Common myeloid progenitor, CD34-positive (primary cell): ENCODE results near the gene EPB41L5.
"Not testable (repeated sequence)": the region's sequence is repeated elsewhere in the genome, so short reads cannot be mapped to it uniquely, and the experiment has no call there.

Experiments
- CTCF ChIA-PET: fragments of 350-600 bp; sonication (Branson Sonifier 250); formaldehyde crosslinking; loops from one replicate; lab custom pipeline; 2021; ENCODE audit warnings: antibody characterized with exemption; lab: Charles Lee
- POLR2A ChIA-PET: fragments of 350-600 bp; sonication (Branson Sonifier 250); formaldehyde crosslinking; loops from one replicate; lab custom pipeline; 2021; ENCODE audit warnings: antibody characterized with exemption; lab: Charles Lee
- DNase-seq, 3 donors: peaks; one replicate each; pipeline versions ENCODE4 v3.0.0 to v3.0.0-alpha.2; 2013
- H3K27ac ChIP-seq, 2 experiments: 1 replicate in 1 of 2; 2 replicates in 1 of 2; pipeline ENCODE4 v1.7.0; 2013; ENCODE audit warnings: inconsistent platforms in 2 of 2, low read length in 2 of 2, mild to moderate bottlenecking in 2 of 2, low read depth in 1 of 2, moderate library complexity in 1 of 2; ENCODE audit not compliant: severe bottlenecking in 2 of 2, insufficient read depth in 1 of 2, poor library complexity in 1 of 2
- H3K27me3 ChIP-seq, 5 experiments: replicated peaks in 2 of 5; 1 replicate in 3 of 5; 2 replicates in 2 of 5; pipeline versions ENCODE4 v1.6.1 to v1.7.0; 2013; ENCODE audit warnings: low read length in 4 of 5, mild to moderate bottlenecking in 2 of 5, moderate library complexity in 2 of 5, inconsistent platforms in 1 of 5; ENCODE audit not compliant: insufficient read depth in 5 of 5, control insufficient read depth in 4 of 5
- H3K36me3 ChIP-seq, 4 experiments: 1 replicate in 2 of 4; 2 replicates in 2 of 4; pipeline versions ENCODE4 v1.6.1 to v1.7.0; 2013; ENCODE audit warnings: low read length in 3 of 4, control low read depth in 1 of 4, mild to moderate bottlenecking in 1 of 4; ENCODE audit not compliant: control insufficient read depth in 4 of 4, insufficient read depth in 4 of 4
- H3K4me1 ChIP-seq, 4 experiments: 1 replicate in 3 of 4; 2 replicates in 1 of 4; pipeline versions ENCODE4 v1.6.1 to v1.7.1; 2013; ENCODE audit warnings: low read length in 3 of 4, mild to moderate bottlenecking in 3 of 4, control low read depth in 1 of 4, inconsistent platforms in 1 of 4, moderate library complexity in 1 of 4; ENCODE audit not compliant: control insufficient read depth in 4 of 4, insufficient read depth in 4 of 4; ENCODE audit errors: control extremely low read depth in 1 of 4
- H3K4me3 ChIP-seq, 7 experiments: 1 replicate in 4 of 7; 2 replicates in 3 of 7; pipeline versions ENCODE4 v1.5.1 to v1.7.0; 2013; ENCODE audit warnings: mild to moderate bottlenecking in 7 of 7, low read length in 6 of 7, moderate library complexity in 6 of 7, inconsistent platforms in 2 of 7, low read depth in 2 of 7, control low read depth in 1 of 7; ENCODE audit not compliant: insufficient read depth in 4 of 7, control insufficient read depth in 1 of 7; ENCODE audit errors: extremely low read depth in 1 of 7
- H3K9me3 ChIP-seq, 5 experiments: 1 replicate in 4 of 5; 2 replicates in 1 of 5; pipeline versions ENCODE4 v1.6.1 to v1.7.1; 2013; ENCODE audit warnings: low read length in 4 of 5, mild to moderate bottlenecking in 2 of 5, inconsistent platforms in 1 of 5, low read depth in 1 of 5, moderate library complexity in 1 of 5; ENCODE audit not compliant: control insufficient read depth in 4 of 5, insufficient read depth in 2 of 5; ENCODE audit errors: control extremely low read depth in 1 of 5
- WGBS: methylation state at CpG from one replicate; pipeline ENCODE4 v1.1.5; 2013; ENCODE audit not compliant: insufficient coverage; 5-methylcytosine and 5-hydroxymethylcytosine counted together

EPB41L5 gene

GRCh38 chr2:120044336-120044735 is 31.5 kb downstream of the EPB41L5 start:
- Histone ChIP-seq H3K27me3 (no peaks in the 10 kb centered on the region), H3K27ac (no peak overlapping the region), H3K4me3 (no peak overlapping the region), H3K4me1 (no peaks in the 10 kb centered on the region), H3K9me3 (peaks cover 0 to 4% (median 0%) of the 10 kb centered on the region in 5 experiments), H3K36me3 (no peaks in the 10 kb centered on the region)
- DNase-seq: peak in 2 of 3 donors; percentile 51 to 58
- ChIA-PET CTCF (interaction anchor here (0.5 kb wide), 1 partner anchor 366 kb away, joined by 3 read pairs; the partner anchor contains the start of gene TMEM177), POLR2A (no interaction called here)

GRCh38 chr2:120045775-120046174 is 32.9 kb downstream of the EPB41L5 start:
- H3K27me3 ChIP-seq, H3K27ac ChIP-seq, CTCF ChIA-PET, POLR2A ChIA-PET, DNase-seq, H3K4me1 ChIP-seq, H3K36me3 ChIP-seq, H3K9me3 ChIP-seq, H3K4me3 ChIP-seq: not testable (repeated sequence)
- no CpG with 5 or more reads among the region's 4 CpGs for WGBS

DNA sequence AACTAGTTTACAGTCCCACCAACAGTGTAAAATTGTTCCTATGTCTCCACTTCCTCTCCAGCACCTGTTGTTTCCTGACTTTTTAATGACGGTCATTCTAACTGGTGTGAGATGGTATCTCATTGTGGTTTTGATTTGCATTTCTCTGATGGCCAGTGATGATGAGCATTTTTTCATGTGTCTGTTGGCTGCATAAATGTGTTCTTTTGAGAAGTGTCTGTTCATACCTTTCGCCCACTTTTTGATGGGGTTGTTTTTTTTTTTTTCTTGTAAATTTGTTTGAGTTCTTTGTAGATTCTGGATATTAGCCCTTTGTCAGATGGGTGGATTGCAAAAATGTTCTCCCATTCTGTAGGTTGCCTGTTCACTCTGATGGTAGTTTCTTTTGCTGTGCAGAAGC is 33.4 kb downstream of the EPB41L5 start:
- H3K27me3 ChIP-seq, H3K36me3 ChIP-seq, POLR2A ChIA-PET, H3K4me1 ChIP-seq, H3K9me3 ChIP-seq, H3K4me3 ChIP-seq, CTCF ChIA-PET, H3K27ac ChIP-seq: not testable (repeated sequence)
- peak in 1 of 3 donors; percentile 10 for DNase-seq
- WGBS: no CpG with 5 or more reads among the region's 2 CpGs

DNA sequence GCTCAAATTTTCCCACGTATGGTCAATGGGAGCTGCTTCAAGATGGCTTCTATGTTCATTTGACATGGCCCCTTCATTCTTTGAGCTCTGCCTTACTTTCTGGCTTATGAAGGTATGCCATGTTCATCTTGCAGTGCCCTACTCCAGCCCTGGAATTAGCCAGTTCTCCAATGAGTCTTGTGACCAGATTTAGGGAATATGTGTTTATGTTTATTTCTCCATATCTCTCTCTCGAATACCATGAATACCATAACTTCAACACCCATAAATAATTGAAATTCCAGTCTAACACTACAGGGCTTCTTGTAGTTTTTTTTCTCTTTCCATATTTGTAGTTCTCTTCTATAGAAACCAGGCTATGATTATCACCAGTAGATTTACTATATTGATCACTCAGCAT is 39.7 kb downstream of the EPB41L5 start:
- DNase-seq: no peak
- H3K27ac ChIP-seq: no peak overlapping the region
- no peak overlapping the region for H3K4me3 ChIP-seq
- H3K27me3 ChIP-seq: no peaks in the 10 kb centered on the region
- H3K9me3 ChIP-seq: peaks cover 0 to 21% (median 4%) of the 10 kb centered on the region in 5 experiments
- ChIA-PET POLR2A (no interaction called here), CTCF (no interaction called here)
- H3K36me3 ChIP-seq: no peaks in the 10 kb centered on the region
- H3K4me1 ChIP-seq: no peaks in the 10 kb centered on the region
- WGBS: 100% methylated on average over 1 of the region's 2 CpGs

DNA sequence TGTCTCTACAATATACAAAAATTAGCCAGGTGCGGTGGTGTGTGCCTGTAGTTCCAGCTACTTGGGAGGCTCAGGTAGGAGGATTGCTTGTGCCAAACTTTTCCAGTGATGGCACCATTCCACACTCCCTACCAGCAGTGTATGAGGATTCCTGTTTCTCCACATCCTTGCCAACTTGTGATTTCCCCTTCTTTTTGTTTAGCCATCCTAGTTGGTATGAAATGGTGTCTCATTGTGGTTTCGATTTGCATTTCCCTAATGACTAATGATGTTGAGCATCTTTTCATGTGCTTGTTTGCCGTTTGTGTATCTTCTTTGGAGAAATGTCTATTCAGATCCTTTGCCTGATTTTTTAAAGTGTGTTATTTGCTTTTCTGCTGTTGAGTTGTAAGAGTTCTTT is 41.0 kb downstream of the EPB41L5 start:
- H3K27ac ChIP-seq: no peak overlapping the region
- H3K4me1 ChIP-seq: no peaks in the 10 kb centered on the region
- peaks cover 0 to 21% (median 4%) of the 10 kb centered on the region in 5 experiments for H3K9me3 ChIP-seq
- ChIA-PET CTCF (no interaction called here), POLR2A (interaction anchor here (0.6 kb wide), 1 partner anchor 349 kb away, joined by 3 read pairs; no protein-coding TSS in a partner anchor)
- no peak for DNase-seq
- H3K27me3 ChIP-seq: no peaks in the 10 kb centered on the region
- whole genome bisulfite sequencing: no CpG with 5 or more reads among the region's 3 CpGs
- no peak overlapping the region for H3K4me3 ChIP-seq
- no peaks in the 10 kb centered on the region for H3K36me3 ChIP-seq

DNA sequence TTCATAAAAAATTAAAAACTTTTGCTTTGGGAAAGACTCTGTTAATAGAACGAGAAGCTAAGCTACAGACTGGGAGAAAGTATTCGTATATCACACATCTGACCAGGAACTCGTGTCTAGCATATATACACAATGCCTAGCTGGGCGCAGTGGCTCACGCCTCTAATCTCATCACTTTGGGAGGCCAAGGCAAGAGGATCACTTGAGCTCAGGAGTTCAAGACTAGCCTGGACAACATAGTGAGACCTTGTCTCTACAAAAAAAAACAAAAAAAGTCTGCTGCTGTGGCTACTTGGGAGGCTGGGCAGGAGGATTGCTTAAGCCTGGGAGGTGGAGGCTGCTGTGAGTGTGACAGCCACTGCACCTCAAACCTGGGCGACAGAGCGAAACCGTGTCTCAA is 46.6 kb downstream of the EPB41L5 start:
- no peaks in the 10 kb centered on the region for H3K36me3 ChIP-seq
- H3K4me3 ChIP-seq: no peak overlapping the region
- H3K9me3 ChIP-seq: peaks cover 0 to 3% (median 0%) of the 10 kb centered on the region in 5 experiments
- ChIA-PET POLR2A (no interaction called here), CTCF (no interaction called here)
- H3K4me1 ChIP-seq: no peaks in the 10 kb centered on the region
- no peaks in the 10 kb centered on the region for H3K27me3 ChIP-seq
- no peak overlapping the region for H3K27ac ChIP-seq
- DNase-seq: no peak
- 98% methylated on average over 8 of the region's 8 CpGs for WGBS

GRCh38 chr2:120060088-120060623 is 47.3 kb downstream of the EPB41L5 start:
- H3K36me3 ChIP-seq: no peaks in the 10 kb centered on the region
- no peaks in the 10 kb centered on the region for H3K4me1 ChIP-seq
- H3K9me3 ChIP-seq: peaks cover 0 to 2% (median 0%) of the 10 kb centered on the region in 5 experiments
- H3K27me3 ChIP-seq: no peaks in the 10 kb centered on the region
- no peak overlapping the region for H3K4me3 ChIP-seq
- no CpG with 5 or more reads among the region's 2 CpGs for WGBS
- POLR2A ChIA-PET: no interaction called here
- DNase-seq: no peak
- no peak overlapping the region for H3K27ac ChIP-seq
- CTCF ChIA-PET: no interaction called here
